ENCODE measurements around the gene MOXD1.
"Not testable (repeated sequence)": the region's sequence is repeated elsewhere in the genome, so short reads cannot be mapped to it uniquely, and the experiment has no call there.

Gene MOXD1

GRCh38 chr6:132361101-132361500 is 40.2 kb downstream of the MOXD1 start:
- Histone ChIP-seq H3K36me3 (ENCODE audit: insufficient read depth) (no peaks in the 10 kb centered on the region), H3K79me2 (ENCODE audit: insufficient read depth, low read depth) (no peaks in the 10 kb centered on the region), H3K27me3 (ENCODE audit: insufficient read depth, low read depth) (no peaks in the 10 kb centered on the region), H3K9ac (no peak overlapping the region), H4K20me1 (ENCODE audit: insufficient read depth) (no peaks in the 10 kb centered on the region), H3K27ac (no peak overlapping the region), H2AFZ (ENCODE audit: low read depth) (no peak overlapping the region), H3K4me2 (no peak overlapping the region), H3K4me3 (IDR thresholded peaks at IDR 0.05; ENCODE audit: insufficient read depth, low read depth, low read length) (no peak overlapping the region), H3K4me1 (ENCODE audit: low read depth, poor library complexity, severe bottlenecking) (peaks cover 38% of the 10 kb centered on the region)
- TF ChIP-seq CTCF (conservative IDR thresholded peaks at IDR 0.05; ENCODE audit: low read depth, low read length) = no peak

DNA sequence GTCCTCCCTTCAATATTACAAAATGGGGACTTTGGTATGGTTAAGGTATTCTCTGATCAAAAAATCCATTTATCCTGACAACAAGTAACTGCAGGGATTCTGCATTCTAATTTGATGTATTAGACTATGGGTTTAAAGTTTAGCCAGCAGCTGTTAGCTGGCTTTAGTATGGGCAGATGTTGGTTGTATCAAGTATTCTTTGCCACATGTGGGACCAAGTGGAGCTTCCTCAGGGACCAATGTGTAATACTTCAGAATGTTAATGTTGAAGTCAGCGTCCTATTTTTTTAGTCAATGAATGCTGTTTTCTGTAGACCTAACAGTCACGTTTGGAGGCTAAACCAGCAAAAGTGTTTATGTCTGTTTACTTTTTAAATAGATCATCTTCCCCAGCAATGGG is 41.4 kb downstream of the MOXD1 start:
- H3K79me2 ChIP-seq (ENCODE audit: insufficient read depth, low read depth) = no peaks in the 10 kb centered on the region
- no peaks in the 10 kb centered on the region for H3K27me3 ChIP-seq (ENCODE audit: insufficient read depth, low read depth)
- H4K20me1 ChIP-seq (ENCODE audit: insufficient read depth) = no peaks in the 10 kb centered on the region
- no peak overlapping the region for H3K27ac ChIP-seq
- TF ChIP-seq CTCF (conservative IDR thresholded peaks at IDR 0.05; ENCODE audit: low read depth, low read length) = no peak
- H3K4me2 ChIP-seq = no peak overlapping the region
- H3K36me3 ChIP-seq (ENCODE audit: insufficient read depth) = no peaks in the 10 kb centered on the region
- no peak overlapping the region for H3K9ac ChIP-seq
- peaks cover 38% of the 10 kb centered on the region for H3K4me1 ChIP-seq (ENCODE audit: low read depth, poor library complexity, severe bottlenecking)
- H3K4me3 ChIP-seq (IDR thresholded peaks at IDR 0.05; ENCODE audit: insufficient read depth, low read depth, low read length) = no peak overlapping the region
- H2AFZ ChIP-seq (ENCODE audit: low read depth) = no peak overlapping the region

DNA sequence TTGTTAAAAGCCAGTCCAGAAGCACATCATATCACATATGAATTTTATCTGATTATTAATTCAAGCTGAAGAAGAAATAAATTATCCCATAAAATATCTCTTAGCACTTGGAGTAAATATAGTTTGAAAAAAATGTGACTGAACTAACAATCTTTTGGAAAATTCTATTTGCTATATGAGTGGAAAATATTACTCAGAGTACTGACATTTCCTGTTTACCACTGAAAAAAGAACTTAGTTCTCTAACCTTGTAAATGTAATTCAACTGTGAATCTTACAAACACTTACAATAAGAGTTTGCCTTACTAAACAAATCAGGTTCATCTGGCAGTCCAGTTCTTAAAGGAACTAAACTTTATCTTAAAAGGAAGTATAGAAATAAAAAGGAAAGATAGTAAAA is 44.2 kb downstream of the MOXD1 start:
- TF ChIP-seq CTCF (conservative IDR thresholded peaks at IDR 0.05; ENCODE audit: low read depth, low read length) = no peak
- no peak overlapping the region for H3K4me3 ChIP-seq (IDR thresholded peaks at IDR 0.05; ENCODE audit: insufficient read depth, low read depth, low read length)
- no peak overlapping the region for H3K4me2 ChIP-seq
- H4K20me1 ChIP-seq (ENCODE audit: insufficient read depth) = no peaks in the 10 kb centered on the region
- no peak overlapping the region for H3K9ac ChIP-seq
- H3K27ac ChIP-seq = no peak overlapping the region
- no peak overlapping the region for H2AFZ ChIP-seq (ENCODE audit: low read depth)
- H3K4me1 ChIP-seq (ENCODE audit: low read depth, poor library complexity, severe bottlenecking) = peaks cover 32% of the 10 kb centered on the region
- no peaks in the 10 kb centered on the region for H3K36me3 ChIP-seq (ENCODE audit: insufficient read depth)
- H3K79me2 ChIP-seq (ENCODE audit: insufficient read depth, low read depth) = no peaks in the 10 kb centered on the region
- no peaks in the 10 kb centered on the region for H3K27me3 ChIP-seq (ENCODE audit: insufficient read depth, low read depth)

- Histone ChIP-seq H3K4me2 (peak overlapping the region; percentile 58), H3K27ac (peak overlapping the region; percentile 40), H3K79me2 (ENCODE audit: insufficient read depth, low read depth) (no peaks in the 10 kb centered on the region), H2AFZ (ENCODE audit: low read depth) (peak overlapping the region; percentile 68), H4K20me1 (ENCODE audit: insufficient read depth) (no peaks in the 10 kb centered on the region), H3K36me3 (ENCODE audit: insufficient read depth) (no peaks in the 10 kb centered on the region), H3K9ac (no peak overlapping the region; the same call in 1 of the 2 replicates), H3K4me3 (IDR thresholded peaks at IDR 0.05; ENCODE audit: insufficient read depth, low read depth, low read length) (no peak overlapping the region), H3K4me1 (ENCODE audit: low read depth, poor library complexity, severe bottlenecking) (peaks cover 32% of the 10 kb centered on the region), H3K27me3 (ENCODE audit: insufficient read depth, low read depth) (no peaks in the 10 kb centered on the region)
- TF ChIP-seq CTCF (conservative IDR thresholded peaks at IDR 0.05; ENCODE audit: low read depth, low read length) = no peak
These were observed 46.6 kb downstream of the MOXD1 start for GRCh38 chr6:132354517-132355167.

DNA sequence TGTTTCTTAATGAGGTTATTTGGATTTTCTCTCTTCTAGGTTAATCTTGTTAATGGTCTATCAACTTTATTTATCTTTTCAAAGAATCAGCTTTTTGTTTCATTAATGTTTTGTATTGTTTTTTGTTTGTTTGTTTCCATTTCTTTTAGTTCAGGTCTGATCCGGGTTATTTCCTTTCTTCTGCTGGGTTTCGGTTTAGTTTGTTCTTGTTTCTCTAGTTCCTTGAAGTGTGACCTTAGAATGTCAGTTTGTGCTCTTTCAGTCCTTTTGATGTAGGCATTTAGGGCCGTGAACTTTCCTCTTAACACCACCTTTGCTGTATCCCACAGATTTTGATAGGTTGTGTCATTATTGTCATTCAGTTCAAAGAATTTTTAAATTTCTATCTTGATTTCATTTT is 49.3 kb downstream of the MOXD1 start:
- H2AFZ ChIP-seq (ENCODE audit: low read depth); H3K4me2 ChIP-seq; H3K79me2 ChIP-seq (ENCODE audit: insufficient read depth, low read depth); H3K27ac ChIP-seq; H4K20me1 ChIP-seq (ENCODE audit: insufficient read depth); H3K36me3 ChIP-seq (ENCODE audit: insufficient read depth); H3K27me3 ChIP-seq (ENCODE audit: insufficient read depth, low read depth); H3K4me3 ChIP-seq (IDR thresholded peaks at IDR 0.05; ENCODE audit: insufficient read depth, low read depth, low read length); H3K9ac ChIP-seq: not testable (repeated sequence)
- H3K4me1 ChIP-seq (ENCODE audit: low read depth, poor library complexity, severe bottlenecking) = peaks cover 26% of the 10 kb centered on the region
